Measurements from ENCODE around the gene DOK6. TPM values are rescaled to one million over a fixed set of nuclear protein-coding genes. Genes with fewer than 3 reads are reported as not detected.
"Not testable (repeated sequence)": the region's sequence is repeated elsewhere in the genome, so short reads cannot be mapped to it uniquely, and the experiment has no call there.

The DOK6 gene
- total RNA-seq, result 7.0 and 7.2 TPM in 2 replicates
- long read RNA-seq, partial matches to known transcripts, result 0 of 2 reads
- long read RNA-seq, other reads (novel, unspliced or antisense), result 2 of 2 reads

GRCh38 chr18:69400253-69400975 is at the start of gene DOK6:
Gene DOK6, plus strand, starts transcription at chr18:69400888.
- DNase-seq (ENCODE audit: low spot score, unreplicated experiment), result peak; percentile 46
- H3K36me3 Mint-ChIP-seq (ENCODE audit: insufficient read depth), result no peaks in the 10 kb centered on the region
- H3K9me3 Mint-ChIP-seq (ENCODE audit: low read depth), result no peaks in the 10 kb centered on the region
- peaks cover 23% of the 10 kb centered on the region for H3K27me3 Mint-ChIP-seq
- H3K27ac Mint-ChIP-seq, result peak within 1 kb of the TSS; percentile 89
- no peak for TF ChIP-seq CTCF (IDR thresholded peaks at IDR 0.05; ENCODE audit: unreplicated experiment)
- peak within 1 kb of the TSS; percentile 84 for H3K4me3 Mint-ChIP-seq (ENCODE audit: low read depth)
- H3K4me1 Mint-ChIP-seq (ENCODE audit: low read depth), result peaks cover 10% of the 10 kb centered on the region

- Mint-ChIP-seq H3K36me3 (ENCODE audit: insufficient read depth) (peaks cover 2% of the 10 kb centered on the region), H3K4me3 (ENCODE audit: low read depth) (no peak overlapping the region), H3K4me1 (ENCODE audit: low read depth) (peaks cover 17% of the 10 kb centered on the region), H3K9me3 (ENCODE audit: low read depth) (peaks cover 5% of the 10 kb centered on the region), H3K27ac (no peak overlapping the region), H3K27me3 (no peaks in the 10 kb centered on the region)
- no peak for TF ChIP-seq CTCF (IDR thresholded peaks at IDR 0.05; ENCODE audit: unreplicated experiment)
- DNase-seq (ENCODE audit: low spot score, unreplicated experiment), result no peak
Observed at GRCh38 chr18:69353023-69353422, 47.7 kb upstream of the DOK6 start.

- Mint-ChIP-seq H3K36me3 (ENCODE audit: insufficient read depth) (peaks cover 8% of the 10 kb centered on the region), H3K4me1 (ENCODE audit: low read depth) (peaks cover 17% of the 10 kb centered on the region), H3K4me3 (ENCODE audit: low read depth) (no peak overlapping the region), H3K27ac (no peak overlapping the region), H3K27me3 (no peaks in the 10 kb centered on the region), H3K9me3 (ENCODE audit: low read depth) (peaks cover 11% of the 10 kb centered on the region)
- no peak for TF ChIP-seq CTCF (IDR thresholded peaks at IDR 0.05; ENCODE audit: unreplicated experiment)
- no peak for DNase-seq (ENCODE audit: low spot score, unreplicated experiment)
Observed at GRCh38 chr18:69357590-69357989, 43.1 kb upstream of the DOK6 start.

GRCh38 chr18:69358212-69358895 is 42.3 kb upstream of the DOK6 start:
- Mint-ChIP-seq H3K27me3 (no peaks in the 10 kb centered on the region), H3K9me3 (ENCODE audit: low read depth) (peaks cover 11% of the 10 kb centered on the region), H3K36me3 (ENCODE audit: insufficient read depth) (peaks cover 8% of the 10 kb centered on the region), H3K4me3 (ENCODE audit: low read depth) (no peak overlapping the region), H3K4me1 (ENCODE audit: low read depth) (peaks cover 17% of the 10 kb centered on the region), H3K27ac (no peak overlapping the region)
- TF ChIP-seq CTCF (IDR thresholded peaks at IDR 0.05; ENCODE audit: unreplicated experiment), result no peak
- no peak for DNase-seq (ENCODE audit: low spot score, unreplicated experiment)

- Mint-ChIP-seq H3K4me1 (ENCODE audit: low read depth) (peaks cover 17% of the 10 kb centered on the region), H3K9me3 (ENCODE audit: low read depth) (peaks cover 11% of the 10 kb centered on the region)
- not testable (repeated sequence) for DNase-seq (ENCODE audit: low spot score, unreplicated experiment); H3K27me3 Mint-ChIP-seq; H3K27ac Mint-ChIP-seq; H3K36me3 Mint-ChIP-seq (ENCODE audit: insufficient read depth); H3K4me3 Mint-ChIP-seq (ENCODE audit: low read depth)
Observed at GRCh38 chr18:69359768-69360167, 40.9 kb upstream of the DOK6 start.

All from progenitor cell of endocrine pancreas (in vitro differentiated cells).